Panc1 (cell line): ENCODE measurements around the gene DYNC2LI1.

Experiments
- POLR2AphosphoS5 ChIP-seq: IDR thresholded peaks from 2 replicates; pipeline ENCODE4 v1.6.1; 2012; ENCODE audit warnings: mild to moderate bottlenecking, low read depth, low read length, moderate library complexity
- TF ChIP-seq, protein P1 (sequence below): fragments of 450-650 bp; IDR thresholded peaks from 2 replicates; pipeline ENCODE4 v1.5.1; 2017; ENCODE audit warnings: mild to moderate bottlenecking

DNA sequence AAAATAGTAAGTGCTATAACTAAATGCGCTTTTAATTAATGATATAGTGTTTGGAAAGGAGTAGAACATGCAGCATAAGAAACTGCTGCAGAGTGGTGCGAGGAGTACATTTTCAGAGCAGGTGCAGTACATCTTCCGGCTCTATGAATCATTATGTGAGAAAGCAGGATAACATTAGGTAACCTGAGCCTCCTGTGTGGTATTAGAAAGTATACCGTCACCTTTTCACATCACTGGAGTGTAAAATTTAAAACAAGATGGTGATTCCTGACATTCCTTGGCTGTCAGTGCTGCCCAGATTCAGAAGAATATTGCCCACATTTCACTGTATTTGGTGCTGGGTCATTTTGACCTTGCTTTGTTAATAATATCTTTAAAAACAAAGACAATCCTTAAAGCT, 7.8 kb upstream of the DYNC2LI1 start:
- TF ChIP-seq, protein P1, sequence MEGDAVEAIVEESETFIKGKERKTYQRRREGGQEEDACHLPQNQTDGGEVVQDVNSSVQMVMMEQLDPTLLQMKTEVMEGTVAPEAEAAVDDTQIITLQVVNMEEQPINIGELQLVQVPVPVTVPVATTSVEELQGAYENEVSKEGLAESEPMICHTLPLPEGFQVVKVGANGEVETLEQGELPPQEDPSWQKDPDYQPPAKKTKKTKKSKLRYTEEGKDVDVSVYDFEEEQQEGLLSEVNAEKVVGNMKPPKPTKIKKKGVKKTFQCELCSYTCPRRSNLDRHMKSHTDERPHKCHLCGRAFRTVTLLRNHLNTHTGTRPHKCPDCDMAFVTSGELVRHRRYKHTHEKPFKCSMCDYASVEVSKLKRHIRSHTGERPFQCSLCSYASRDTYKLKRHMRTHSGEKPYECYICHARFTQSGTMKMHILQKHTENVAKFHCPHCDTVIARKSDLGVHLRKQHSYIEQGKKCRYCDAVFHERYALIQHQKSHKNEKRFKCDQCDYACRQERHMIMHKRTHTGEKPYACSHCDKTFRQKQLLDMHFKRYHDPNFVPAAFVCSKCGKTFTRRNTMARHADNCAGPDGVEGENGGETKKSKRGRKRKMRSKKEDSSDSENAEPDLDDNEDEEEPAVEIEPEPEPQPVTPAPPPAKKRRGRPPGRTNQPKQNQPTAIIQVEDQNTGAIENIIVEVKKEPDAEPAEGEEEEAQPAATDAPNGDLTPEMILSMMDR = no peak
- no peak for TF ChIP-seq POLR2AphosphoS5
